MM.1S (cell line): Measurements from ENCODE around the gene HOATZ.

Source experiments
- CTCF ChIP-seq: fragments of 300-600 bp; sonication (generic); IDR thresholded peaks from 2 replicates; pipeline ENCODE4 v1.5.1; 2016; ENCODE audit warnings: antibody characterized with exemption, low read length, mixed read lengths
- EZH2 ChIP-seq: fragments of 300-600 bp; sonication (generic); optimal IDR thresholded peaks from 2 replicates; pipeline ENCODE3; 2017; ENCODE audit warnings: low read depth, mild to moderate bottlenecking, antibody characterized with exemption, low read length, mixed read lengths
- EZH2phosphoT487 ChIP-seq: fragments of 300-600 bp; sonication (generic); IDR thresholded peaks from 2 replicates; pipeline ENCODE4 v1.6.1; 2018; ENCODE audit warnings: antibody characterized with exemption, low read length

- TF ChIP-seq CTCF: no peak
- no peak for TF ChIP-seq EZH2
- TF ChIP-seq EZH2phosphoT487: no peak
Observed at GRCh38 chr11:111513240-111513605, 1.4 kb upstream of the HOATZ start.
